Measurements from ENCODE around the gene FRMD5. TPM values are rescaled to one million over a fixed set of nuclear protein-coding genes. Genes with fewer than 3 reads are reported as not detected.

The FRMD5 gene
- total RNA-seq, 1 experiment from 2014 or later, result 17.4 TPM

DNA sequence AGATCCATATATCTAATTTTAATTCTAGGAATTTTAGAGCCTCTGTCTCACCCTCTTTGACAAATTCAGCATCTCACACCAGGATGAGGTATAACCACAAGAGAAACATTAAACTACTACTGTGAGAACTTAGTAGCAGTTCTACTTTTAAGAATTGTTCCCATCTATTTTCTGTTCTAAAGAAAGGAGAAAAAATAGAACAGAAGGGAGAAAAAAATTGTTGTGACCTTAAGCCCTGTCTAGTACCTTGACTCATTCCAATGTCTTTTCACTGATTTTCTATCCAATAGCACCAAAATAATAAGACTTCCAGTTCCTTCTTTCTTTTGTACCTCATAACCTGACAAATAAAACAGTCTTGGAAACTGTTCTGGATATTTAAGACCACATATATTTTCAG, 37.0 kb downstream of the FRMD5 start:
- ChIA-PET POLR2A (no interaction called here), CTCF (no interaction called here)
- intact Hi-C loops (cut with micrococcal nuclease; ENCODE audit: unreplicated experiment), result no loop called here
- Histone ChIP-seq H3K9me3 (no peaks in the 10 kb centered on the region), H3K4me1 (peaks cover 58% of the 10 kb centered on the region), H3K27me3 (replicated peaks; ENCODE audit: control insufficient read depth, insufficient read depth, low read length) (no peaks in the 10 kb centered on the region), H3K36me3 (ENCODE audit: control insufficient read depth, insufficient read depth, low read length) (no peaks in the 10 kb centered on the region), H3K4me3 (ENCODE audit: low read depth, low read length) (no peak overlapping the region)
- DNase-seq, result no peak
- Mint-ChIP-seq H3K27ac (ENCODE audit: unreplicated experiment) (peak overlapping the region; percentile 87), H3K4me3 (ENCODE audit: unreplicated experiment) (peak overlapping the region; percentile 39), H3K4me1 (ENCODE audit: low read depth, unreplicated experiment) (peaks cover 28% of the 10 kb centered on the region), H3K36me3 (ENCODE audit: insufficient read depth, unreplicated experiment) (peaks cover 9% of the 10 kb centered on the region), H3K9me3 (ENCODE audit: unreplicated experiment) (no peaks in the 10 kb centered on the region), H3K27me3 (ENCODE audit: insufficient read depth, unreplicated experiment) (no peaks in the 10 kb centered on the region)
- no TSS peak for BruUV-seq (replicated peaks)
- no peak for TF ChIP-seq CTCF (IDR thresholded peaks at IDR 0.05; ENCODE audit: insufficient read depth in 1 of 2, low read depth in 1 of 2, low read length in 1 of 2, severe bottlenecking in 1 of 2, unreplicated experiment in 1 of 2)

DNA sequence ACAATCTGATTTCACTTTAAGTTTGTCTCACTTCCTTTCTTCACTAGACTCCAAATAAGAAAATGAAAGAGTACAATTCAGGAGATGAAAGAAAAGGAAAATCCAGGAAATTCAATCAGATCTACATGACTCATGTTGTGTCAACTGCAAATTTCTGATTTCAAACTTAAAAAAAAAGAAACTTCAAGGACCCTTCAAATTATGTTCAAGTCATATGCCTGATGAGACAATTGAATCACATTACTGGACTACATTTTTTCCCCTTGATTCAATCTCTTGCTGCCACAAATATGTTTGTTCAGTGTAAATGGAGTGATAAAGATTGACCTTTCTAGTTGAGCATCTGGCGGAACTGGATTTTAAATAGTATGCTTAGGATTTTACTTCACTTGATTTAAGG, 37.4 kb downstream of the FRMD5 start:
- no peaks in the 10 kb centered on the region for H3K27me3 Mint-ChIP-seq (ENCODE audit: insufficient read depth, unreplicated experiment)
- BruUV-seq (replicated peaks), result no TSS peak

DNA sequence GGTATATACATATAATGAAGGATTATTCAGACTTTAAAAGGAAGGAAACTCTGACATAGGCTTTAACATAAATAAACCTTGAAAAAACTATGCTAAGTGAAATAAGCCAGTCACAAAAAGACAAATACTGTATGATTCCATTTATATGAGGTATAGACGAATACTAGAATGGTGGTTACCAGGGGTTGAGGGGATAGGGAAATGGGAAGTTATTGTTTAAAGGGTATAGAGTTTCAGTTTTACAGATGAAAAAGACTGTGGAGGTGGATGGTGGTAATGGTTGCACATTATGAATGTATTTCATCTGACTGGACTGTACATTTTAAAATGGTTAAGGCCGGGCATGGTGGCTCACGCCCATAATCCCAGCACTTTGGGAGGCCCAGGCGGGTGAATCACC, 41.7 kb downstream of the FRMD5 start:
- DNase-seq, result no peak
- H3K36me3 Mint-ChIP-seq (ENCODE audit: insufficient read depth, unreplicated experiment), result peaks cover 8% of the 10 kb centered on the region
- BruUV-seq (replicated peaks), result no TSS peak
- H3K4me3 ChIP-seq (ENCODE audit: low read depth, low read length), result no peak overlapping the region
- ChIA-PET CTCF (no interaction called here), POLR2A (no interaction called here)
- no peak overlapping the region for H3K27ac Mint-ChIP-seq (ENCODE audit: unreplicated experiment)
- no peaks in the 10 kb centered on the region for H3K27me3 Mint-ChIP-seq (ENCODE audit: insufficient read depth, unreplicated experiment)
- peaks cover 13% of the 10 kb centered on the region for H3K4me1 Mint-ChIP-seq (ENCODE audit: low read depth, unreplicated experiment)
- H3K36me3 ChIP-seq (ENCODE audit: control insufficient read depth, insufficient read depth, low read length), result no peaks in the 10 kb centered on the region
- TF ChIP-seq CTCF (IDR thresholded peaks at IDR 0.05; ENCODE audit: insufficient read depth in 1 of 2, low read depth in 1 of 2, low read length in 1 of 2, severe bottlenecking in 1 of 2, unreplicated experiment in 1 of 2), result no peak
- peaks cover 26% of the 10 kb centered on the region for H3K4me1 ChIP-seq
- intact Hi-C loops (cut with micrococcal nuclease; ENCODE audit: unreplicated experiment), result no loop called here
- no peaks in the 10 kb centered on the region for H3K27me3 ChIP-seq (replicated peaks; ENCODE audit: control insufficient read depth, insufficient read depth, low read length)
- no peak overlapping the region for H3K4me3 Mint-ChIP-seq (ENCODE audit: unreplicated experiment)
- H3K9me3 Mint-ChIP-seq (ENCODE audit: unreplicated experiment), result no peaks in the 10 kb centered on the region
- H3K9me3 ChIP-seq, result no peaks in the 10 kb centered on the region

More for the DNA sequence above, 37.4 kb downstream of the FRMD5 start:
- H3K9me3 Mint-ChIP-seq (ENCODE audit: unreplicated experiment), result no peaks in the 10 kb centered on the region
- H3K4me3 Mint-ChIP-seq (ENCODE audit: unreplicated experiment), result peak overlapping the region; percentile 39
- ChIA-PET POLR2A (no interaction called here), CTCF (no interaction called here)
- H3K4me1 Mint-ChIP-seq (ENCODE audit: low read depth, unreplicated experiment), result peaks cover 28% of the 10 kb centered on the region
- H3K36me3 Mint-ChIP-seq (ENCODE audit: insufficient read depth, unreplicated experiment), result peaks cover 6% of the 10 kb centered on the region
- no peak for TF ChIP-seq CTCF (IDR thresholded peaks at IDR 0.05; ENCODE audit: insufficient read depth in 1 of 2, low read depth in 1 of 2, low read length in 1 of 2, severe bottlenecking in 1 of 2, unreplicated experiment in 1 of 2)
- H3K9me3 ChIP-seq, result no peaks in the 10 kb centered on the region
- peak in 1 of 2 experiments; percentile 58 for DNase-seq
- peaks cover 58% of the 10 kb centered on the region for H3K4me1 ChIP-seq
- intact Hi-C loops (cut with micrococcal nuclease; ENCODE audit: unreplicated experiment), result no loop called here
- H3K36me3 ChIP-seq (ENCODE audit: control insufficient read depth, insufficient read depth, low read length), result no peaks in the 10 kb centered on the region
- H3K27ac Mint-ChIP-seq (ENCODE audit: unreplicated experiment), result peak overlapping the region; percentile 87
- H3K27me3 ChIP-seq (replicated peaks; ENCODE audit: control insufficient read depth, insufficient read depth, low read length), result no peaks in the 10 kb centered on the region
- H3K4me3 ChIP-seq (ENCODE audit: low read depth, low read length), result no peak overlapping the region
